HG03354 (cell line): ENCODE measurements around the gene BPI.
"Not testable (repeated sequence)": the region's sequence is repeated elsewhere in the genome, so short reads cannot be mapped to it uniquely, and the experiment has no call there.

Source experiments
- ATAC-seq: cut with Tn5 transposase; IDR thresholded peaks from one replicate; pipeline ENCODE4 v1.9.1; 2021; ENCODE audit warnings: mild to moderate bottlenecking; ENCODE audit not compliant: unreplicated experiment, poor library complexity, severe bottlenecking

Gene BPI

GRCh38 chr20:38298768-38299288, 5.1 kb upstream of the BPI start:
- no peak for ATAC-seq

- ATAC-seq, result no peak
Observed at GRCh38 chr20:38299963-38300362, 4.0 kb upstream of the BPI start.

- ATAC-seq, result no peak
Observed at GRCh38 chr20:38300438-38300837, 3.5 kb upstream of the BPI start.

GRCh38 chr20:38301309-38301708, 2.6 kb upstream of the BPI start:
- ATAC-seq, result no peak

GRCh38 chr20:38302786-38303185, 1.2 kb upstream of the BPI start:
- ATAC-seq, result no peak

- no peak for ATAC-seq
Observed at GRCh38 chr20:38304845-38305447, 990 bp downstream of the BPI start.

GRCh38 chr20:38305541-38305940, 1.6 kb downstream of the BPI start:
- ATAC-seq, result no peak

- ATAC-seq, result no peak
Observed at GRCh38 chr20:38306379-38306778, 2.4 kb downstream of the BPI start.

GRCh38 chr20:38307371-38308046, 3.6 kb downstream of the BPI start:
- no peak for ATAC-seq

GRCh38 chr20:38308047-38308438, 4.1 kb downstream of the BPI start:
- ATAC-seq, result no peak

GRCh38 chr20:38308447-38308846, 4.5 kb downstream of the BPI start:
- ATAC-seq, result no peak

- ATAC-seq, result no peak
Observed at GRCh38 chr20:38311091-38311490, 7.1 kb downstream of the BPI start.

GRCh38 chr20:38311491-38311890, 7.5 kb downstream of the BPI start:
- ATAC-seq, result no peak

GRCh38 chr20:38313676-38314075, 9.7 kb downstream of the BPI start:
- no peak for ATAC-seq

- not testable (repeated sequence) for ATAC-seq
Observed at GRCh38 chr20:38314350-38314749, 10.4 kb downstream of the BPI start.

GRCh38 chr20:38315290-38315966, 11.5 kb downstream of the BPI start:
- no peak for ATAC-seq

- no peak for ATAC-seq
Observed at GRCh38 chr20:38316341-38316740, 12.4 kb downstream of the BPI start.

GRCh38 chr20:38317422-38317821, 13.5 kb downstream of the BPI start:
- no peak for ATAC-seq

GRCh38 chr20:38320221-38320620, 16.3 kb downstream of the BPI start:
- ATAC-seq, result no peak

- ATAC-seq, result no peak
Observed at GRCh38 chr20:38321959-38322598, 18.1 kb downstream of the BPI start.

GRCh38 chr20:38324159-38324558, 20.2 kb downstream of the BPI start:
- no peak for ATAC-seq
